ENCODE data around the gene KCNK1.
"Not testable (repeated sequence)": the region's sequence is repeated elsewhere in the genome, so short reads cannot be mapped to it uniquely, and the experiment has no call there.

The KCNK1 gene

DNA sequence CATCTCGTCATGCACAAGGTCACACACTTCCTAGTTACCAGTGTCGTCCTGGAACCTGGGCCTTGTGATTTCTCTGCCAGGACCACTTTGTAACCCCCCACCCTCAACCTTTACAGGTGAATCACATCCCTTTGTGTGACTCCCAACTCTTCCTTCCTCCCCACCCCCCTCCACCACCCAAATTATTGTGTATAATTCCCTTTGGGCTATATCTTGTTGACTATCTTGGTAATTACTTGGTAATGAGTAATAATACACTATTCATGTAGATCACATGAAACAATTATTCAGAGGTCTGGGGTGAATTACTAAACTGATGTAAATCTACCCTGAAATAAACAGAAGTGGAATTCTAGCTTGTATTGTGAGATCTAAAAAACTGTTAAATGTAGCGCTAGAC, 1.7 kb downstream of the KCNK1 start:
- TF ChIP-seq POLR2A (IDR thresholded peaks at IDR 0.05; ENCODE audit: low read length) (no peak), GATA1 (IDR thresholded peaks at IDR 0.05; ENCODE audit: low read depth, low read length) (no peak)
- DNase-seq = no peak

DNA sequence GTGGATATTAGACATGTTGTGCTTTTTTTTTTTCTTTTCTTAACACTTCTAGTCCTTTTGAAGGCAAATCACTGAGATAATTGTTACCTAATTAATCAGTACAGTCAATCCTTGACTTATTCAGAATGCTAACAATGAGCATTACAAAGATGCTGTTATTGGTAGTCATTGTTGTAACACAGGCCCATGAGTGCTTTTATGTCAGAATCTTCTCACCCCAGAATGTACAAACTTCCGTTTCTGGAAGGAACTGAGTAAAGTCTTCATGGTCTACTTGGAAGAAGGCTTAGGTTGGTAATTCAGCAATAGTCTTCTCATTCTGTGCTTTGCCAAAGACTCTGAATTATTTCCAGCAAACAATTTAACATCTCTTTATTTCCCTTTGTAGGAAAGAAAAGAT, 3.1 kb downstream of the KCNK1 start:
- TF ChIP-seq GATA1 (IDR thresholded peaks at IDR 0.05; ENCODE audit: low read depth, low read length) (no peak), POLR2A (IDR thresholded peaks at IDR 0.05; ENCODE audit: low read length) (no peak)
- DNase-seq = no peak

DNA sequence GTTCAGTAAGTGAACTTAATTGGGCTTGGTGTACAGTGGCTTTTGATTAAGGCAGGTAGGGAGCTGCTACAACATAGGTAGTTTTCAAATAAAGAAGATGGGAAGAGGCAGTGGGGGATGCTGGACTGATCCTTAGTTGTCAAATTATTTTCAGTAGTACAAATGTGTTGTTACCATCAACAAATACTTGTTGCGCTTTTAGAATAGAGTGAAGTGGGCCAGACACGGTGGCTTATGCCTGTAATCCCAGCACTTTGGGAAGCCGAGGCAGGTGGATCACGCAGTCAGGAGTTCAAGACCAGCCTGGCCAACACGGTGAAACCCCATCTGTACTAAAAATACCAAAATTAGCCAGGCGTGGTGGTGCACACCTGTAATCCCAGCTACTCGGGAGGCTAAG, 5.5 kb downstream of the KCNK1 start:
- DNase-seq = not testable (repeated sequence)

DNA sequence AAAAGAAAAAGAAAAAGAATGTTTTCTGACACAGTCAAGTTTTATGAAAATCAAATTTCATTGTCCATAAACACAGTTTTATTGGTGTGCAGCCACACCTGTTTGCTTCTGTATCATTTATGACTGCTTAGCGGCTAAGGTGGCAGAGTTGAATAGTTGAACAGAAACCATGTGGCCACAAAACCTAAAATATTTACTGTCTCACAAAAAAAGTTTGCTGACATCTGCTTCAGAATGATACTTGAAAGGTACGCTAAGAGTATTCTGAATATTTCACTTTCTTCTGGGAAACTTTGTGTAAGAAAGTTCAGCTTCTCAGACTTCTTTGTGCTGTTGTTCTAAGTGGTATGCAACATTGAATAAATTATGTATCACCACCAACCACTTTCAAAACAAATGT, 6.2 kb downstream of the KCNK1 start:
- no peak for DNase-seq
- no peak for TF ChIP-seq POLR2A (IDR thresholded peaks at IDR 0.05; ENCODE audit: low read length)
- no peak for TF ChIP-seq GATA1 (IDR thresholded peaks at IDR 0.05; ENCODE audit: low read depth, low read length)

DNA sequence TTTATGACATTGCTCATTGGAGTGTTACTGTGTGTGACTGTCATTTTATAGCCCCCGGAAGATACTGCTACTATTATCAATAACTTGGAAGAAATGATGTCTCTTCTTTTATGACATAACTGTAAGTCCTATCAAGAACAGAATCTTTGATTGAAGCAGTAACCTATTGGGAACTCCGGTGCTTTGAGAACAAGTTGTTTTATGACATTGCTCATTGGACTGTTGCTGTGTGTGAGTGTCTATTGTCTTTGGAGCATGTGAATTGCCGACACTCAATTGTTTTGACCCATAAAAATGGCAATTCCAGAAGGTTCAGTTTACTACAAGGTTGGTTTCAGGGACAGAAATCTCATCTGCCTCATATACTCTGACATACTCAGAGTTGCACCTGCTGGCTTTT, 8.0 kb downstream of the KCNK1 start:
- TF ChIP-seq GATA1 (IDR thresholded peaks at IDR 0.05; ENCODE audit: low read depth, low read length) = no peak
- TF ChIP-seq POLR2A (IDR thresholded peaks at IDR 0.05; ENCODE audit: low read length) = no peak
- DNase-seq = no peak

DNA sequence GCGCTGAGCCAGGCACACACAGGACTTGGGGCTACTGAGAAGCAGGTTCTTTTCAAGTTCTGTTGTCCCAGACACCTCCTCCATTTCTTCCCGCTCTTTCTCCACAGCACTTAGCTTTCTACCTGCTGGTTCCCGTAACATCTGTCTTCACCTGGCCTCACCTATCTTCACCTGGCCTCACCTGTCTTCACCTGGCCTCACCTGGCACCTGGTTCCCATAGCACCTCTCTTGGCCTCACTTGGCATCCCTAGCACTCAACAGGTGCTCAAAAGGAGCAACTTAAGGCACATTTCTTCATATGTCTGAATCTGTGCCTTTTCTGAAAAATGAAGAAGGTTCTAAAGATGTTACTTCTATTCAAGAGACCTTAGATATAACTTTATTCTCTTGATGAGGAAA, 10.4 kb downstream of the KCNK1 start:
- no peak for DNase-seq
- no peak for TF ChIP-seq POLR2A (IDR thresholded peaks at IDR 0.05; ENCODE audit: low read length)
- TF ChIP-seq GATA1 (IDR thresholded peaks at IDR 0.05; ENCODE audit: low read depth, low read length) = no peak

DNA sequence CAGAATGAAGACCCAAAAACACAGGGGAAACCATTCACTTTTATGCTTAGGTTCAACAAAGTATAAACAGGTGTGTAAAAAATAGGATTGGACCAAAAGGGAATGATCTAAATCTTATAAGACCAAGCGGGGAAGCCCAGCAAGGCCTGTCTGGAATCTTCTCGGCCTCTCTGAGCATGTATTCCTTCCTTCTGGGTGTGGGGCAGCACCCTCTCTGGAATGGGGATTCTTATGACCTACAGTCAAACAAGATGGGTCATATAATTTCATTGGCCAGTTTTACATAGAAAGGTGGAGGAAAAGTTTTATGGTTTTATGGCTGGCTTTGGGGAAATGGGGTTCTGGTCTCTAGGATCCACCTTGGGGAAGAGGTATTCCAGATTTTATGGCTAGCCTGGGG, 11.2 kb downstream of the KCNK1 start:
- no peak for TF ChIP-seq POLR2A (IDR thresholded peaks at IDR 0.05; ENCODE audit: low read length)
- no peak for TF ChIP-seq GATA1 (IDR thresholded peaks at IDR 0.05; ENCODE audit: low read depth, low read length)
- DNase-seq = no peak

DNA sequence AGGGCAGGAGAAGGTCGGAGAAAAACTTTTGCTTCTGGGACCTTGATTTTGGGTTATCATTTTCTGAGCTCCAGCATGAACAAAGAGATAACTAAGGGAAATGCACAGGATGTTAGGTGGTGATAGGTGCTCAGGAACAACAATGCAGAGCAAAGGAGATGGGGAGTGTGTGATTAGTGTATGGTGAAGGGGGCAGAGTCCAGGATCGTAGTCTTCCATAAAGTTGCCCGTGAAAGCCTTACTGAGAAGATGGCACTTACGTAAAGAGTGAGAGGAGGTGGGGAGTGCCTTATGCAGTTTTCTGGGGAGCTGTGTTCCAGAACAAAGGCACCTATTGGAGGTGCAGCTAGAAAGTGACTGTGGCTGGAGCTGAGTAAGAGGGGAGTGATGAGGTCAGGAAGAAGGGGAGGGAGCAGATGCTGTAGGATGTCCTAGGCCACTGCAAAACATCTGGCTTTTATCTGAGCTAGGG, 11.6 kb downstream of the KCNK1 start:
- no peak for DNase-seq
- TF ChIP-seq POLR2A (IDR thresholded peaks at IDR 0.05; ENCODE audit: low read length) (no peak), GATA1 (IDR thresholded peaks at IDR 0.05; ENCODE audit: low read depth, low read length) (no peak)

DNA sequence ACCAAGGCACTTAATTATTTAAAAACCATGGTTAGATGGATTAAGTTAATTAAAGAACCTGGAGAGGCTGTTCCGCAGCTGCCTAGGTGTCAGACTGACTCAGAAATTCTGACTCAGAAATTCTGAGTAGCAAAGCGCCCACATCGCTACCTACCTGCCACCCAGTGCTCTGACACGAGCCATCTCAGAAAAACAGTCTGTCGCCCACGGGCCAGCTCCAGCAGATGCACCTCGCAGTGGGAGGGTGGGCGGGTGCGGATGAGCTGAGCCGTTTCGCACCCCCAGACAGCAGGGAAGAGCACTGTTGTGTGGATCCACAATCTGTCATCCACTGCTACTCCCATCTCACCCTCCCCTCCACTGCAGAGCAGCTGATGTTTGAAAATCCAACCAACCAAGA, 13.5 kb downstream of the KCNK1 start:
- DNase-seq = no peak
- TF ChIP-seq POLR2A (IDR thresholded peaks at IDR 0.05; ENCODE audit: low read length) (no peak), GATA1 (IDR thresholded peaks at IDR 0.05; ENCODE audit: low read depth, low read length) (no peak)

DNA sequence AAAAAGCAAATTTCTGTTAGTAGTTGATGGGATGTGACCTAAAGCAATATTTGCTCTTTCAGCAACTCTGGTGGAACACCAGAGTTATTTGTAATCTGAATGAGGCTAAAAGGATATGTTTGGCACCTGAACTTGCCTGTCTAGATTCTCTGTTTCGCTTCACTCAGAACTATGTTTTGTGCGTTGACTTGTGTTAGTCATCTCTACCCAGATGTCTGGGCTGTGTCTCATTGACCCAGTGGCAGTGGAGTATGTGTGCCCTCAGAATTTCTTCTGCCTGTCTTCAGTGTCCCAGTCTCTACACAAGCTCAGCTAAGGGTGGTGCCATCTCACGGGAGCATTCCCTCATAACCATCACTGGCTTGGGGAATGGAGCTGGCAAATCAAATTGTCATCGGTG, 13.9 kb downstream of the KCNK1 start:
- TF ChIP-seq POLR2A (IDR thresholded peaks at IDR 0.05; ENCODE audit: low read length) (no peak), GATA1 (IDR thresholded peaks at IDR 0.05; ENCODE audit: low read depth, low read length) (no peak)
- DNase-seq = no peak

DNA sequence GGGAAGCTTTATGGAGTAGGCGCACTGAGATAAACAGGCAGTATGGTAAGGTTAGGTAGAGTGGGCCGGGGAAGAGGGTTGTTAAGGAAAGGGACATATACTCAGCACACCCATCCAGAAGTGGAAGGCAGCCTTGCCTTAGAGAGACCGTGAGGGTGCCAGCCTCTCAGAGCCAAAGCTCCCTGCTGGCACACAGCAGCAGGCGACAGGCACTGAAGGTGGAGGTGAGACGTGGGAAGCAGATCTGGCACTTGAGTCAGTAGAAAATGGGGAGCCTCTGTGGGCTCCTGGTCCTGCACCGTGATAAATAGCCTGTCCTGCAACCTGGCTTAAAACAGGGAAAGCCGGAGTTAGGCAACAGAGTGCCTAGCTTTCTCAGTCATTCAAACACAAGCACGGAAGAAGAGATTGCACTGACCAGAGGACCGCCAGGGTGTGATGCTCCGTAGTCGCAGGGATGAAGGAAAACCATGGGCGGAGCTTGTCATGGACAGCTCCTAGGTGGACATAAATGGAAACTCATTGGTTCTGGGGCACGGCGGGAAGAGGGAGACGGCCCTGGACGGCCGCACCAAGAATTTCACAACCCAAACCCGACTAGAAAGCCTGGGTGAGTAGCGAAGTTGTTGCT, 15.5 kb downstream of the KCNK1 start:
- TF ChIP-seq POLR2A (IDR thresholded peaks at IDR 0.05; ENCODE audit: low read length) (no peak), GATA1 (IDR thresholded peaks at IDR 0.05; ENCODE audit: low read depth, low read length) (no peak)
- DNase-seq = no peak

DNA sequence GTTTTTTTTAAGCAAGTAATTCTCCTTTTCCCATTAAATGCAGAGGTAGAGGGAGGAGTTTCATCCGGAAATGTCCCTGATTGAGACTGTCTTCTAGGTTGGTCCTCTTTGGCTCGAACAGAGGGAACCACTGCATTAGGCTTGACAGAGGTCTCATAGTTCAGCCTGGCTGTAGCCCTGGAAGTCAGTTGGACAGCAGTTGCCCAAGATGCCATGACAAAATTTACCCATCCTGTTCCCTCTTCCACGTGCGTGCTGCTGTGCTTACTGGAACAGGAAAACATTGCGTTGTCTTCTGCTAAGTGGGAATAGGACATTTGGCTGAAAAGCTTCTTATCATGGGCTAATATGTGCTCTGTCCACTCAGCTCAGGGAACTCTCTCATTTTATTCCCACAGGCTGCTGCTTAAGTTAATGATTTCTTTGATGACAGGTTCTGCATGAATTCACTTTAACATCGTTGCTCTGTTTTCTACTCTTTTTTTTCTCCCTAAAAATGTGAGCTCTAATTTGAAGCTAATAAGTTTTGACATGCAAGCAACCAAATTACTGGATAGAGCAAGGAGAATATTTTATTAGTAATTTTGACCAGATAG, 18.0 kb downstream of the KCNK1 start:
- DNase-seq = no peak
- TF ChIP-seq POLR2A (IDR thresholded peaks at IDR 0.05; ENCODE audit: low read length) = no peak
- no peak for TF ChIP-seq GATA1 (IDR thresholded peaks at IDR 0.05; ENCODE audit: low read depth, low read length)

DNA sequence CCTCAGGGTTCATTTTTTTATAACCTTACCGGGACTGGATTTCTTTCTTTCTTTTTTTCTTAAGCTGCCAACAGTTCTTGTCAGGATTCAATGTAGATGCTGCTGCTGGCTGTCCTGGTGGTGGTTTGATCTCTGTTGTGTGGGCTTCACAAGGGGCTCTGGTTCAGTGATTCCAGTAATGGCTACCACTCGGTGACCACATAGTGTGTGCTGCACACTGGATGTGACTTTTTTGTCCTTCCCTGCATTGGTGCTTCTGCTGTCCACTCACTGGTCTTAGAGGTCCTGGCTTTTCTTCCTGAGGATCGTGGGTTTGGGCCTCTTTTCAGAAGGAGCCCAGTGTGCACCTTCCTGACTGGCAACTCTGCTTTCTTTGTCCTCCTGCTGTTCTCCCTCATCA, 18.5 kb downstream of the KCNK1 start:
- TF ChIP-seq POLR2A (IDR thresholded peaks at IDR 0.05; ENCODE audit: low read length) (no peak), GATA1 (IDR thresholded peaks at IDR 0.05; ENCODE audit: low read depth, low read length) (no peak)
- no peak for DNase-seq

DNA sequence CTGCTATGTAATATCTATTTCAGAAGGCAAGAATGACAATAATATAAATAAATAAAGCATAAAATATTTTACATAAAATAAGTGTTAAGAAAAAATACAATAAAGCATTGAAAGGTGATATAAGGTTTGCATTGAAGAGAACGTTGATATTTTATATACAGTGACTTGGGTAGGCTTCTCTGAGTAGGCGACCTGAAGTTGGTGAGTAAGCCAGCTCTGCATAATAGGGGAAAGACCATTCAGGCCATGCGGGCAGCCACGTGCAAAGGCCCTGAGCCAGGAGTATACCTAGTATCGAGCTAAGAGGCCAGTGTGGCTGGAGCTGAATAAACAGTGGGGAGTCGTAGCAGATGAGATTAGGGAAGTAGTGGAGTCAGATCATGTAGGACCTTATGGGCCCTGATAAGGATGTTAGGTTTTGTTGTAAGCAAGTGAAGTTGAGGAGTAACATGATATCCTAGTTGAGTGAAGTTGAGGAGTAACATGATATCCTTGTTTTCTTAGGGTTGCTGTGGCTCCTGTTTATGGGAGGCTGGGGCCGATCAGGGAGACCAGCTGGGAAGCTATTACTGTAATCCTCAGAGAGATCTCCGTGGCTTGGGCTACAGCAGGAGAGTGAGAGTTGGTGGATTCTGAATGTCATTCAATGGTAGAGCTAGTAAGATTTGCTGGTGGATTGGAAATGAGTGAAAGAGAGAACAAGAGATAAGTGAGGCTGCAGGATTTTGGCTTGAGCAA, 22.0 kb downstream of the KCNK1 start:
- TF ChIP-seq POLR2A (IDR thresholded peaks at IDR 0.05; ENCODE audit: low read length) (no peak), GATA1 (IDR thresholded peaks at IDR 0.05; ENCODE audit: low read depth, low read length) (no peak)
- DNase-seq = peak; percentile 2 to 26

DNA sequence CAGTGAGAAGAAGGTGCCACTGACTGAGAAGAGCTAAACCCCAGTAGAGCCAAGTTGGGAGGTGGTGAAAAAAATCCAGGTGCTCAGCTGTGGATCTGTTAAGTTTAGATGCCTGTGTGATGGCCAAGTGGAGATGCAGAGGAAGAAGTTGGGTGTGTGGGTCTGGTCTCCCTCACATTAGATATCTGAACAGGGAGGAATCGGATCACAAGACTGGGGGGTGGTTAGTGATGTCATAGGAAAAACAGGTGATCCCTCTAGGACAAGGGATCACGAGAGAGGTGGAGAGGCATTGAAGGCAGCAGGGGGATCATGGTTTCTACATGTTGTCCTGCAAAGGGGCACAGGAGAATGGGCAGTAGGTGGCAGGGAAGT, 22.6 kb downstream of the KCNK1 start:
- no peak for DNase-seq
- TF ChIP-seq POLR2A (IDR thresholded peaks at IDR 0.05; ENCODE audit: low read length) (no peak), GATA1 (IDR thresholded peaks at IDR 0.05; ENCODE audit: low read depth, low read length) (no peak)
